ENCODE measurements around the gene ERC2. TPM values are rescaled to one million over a fixed set of nuclear protein-coding genes. Genes with fewer than 3 reads are reported as not detected.
A peak's percentile ranks its signal among the peaks of the same experiment; 100 is the strongest.

The ERC2 gene
- polyA plus RNA-seq, 2 of the 4 experiments (the other 2 are of a cell fraction): 0.16 TPM; not detected in 1

DNA sequence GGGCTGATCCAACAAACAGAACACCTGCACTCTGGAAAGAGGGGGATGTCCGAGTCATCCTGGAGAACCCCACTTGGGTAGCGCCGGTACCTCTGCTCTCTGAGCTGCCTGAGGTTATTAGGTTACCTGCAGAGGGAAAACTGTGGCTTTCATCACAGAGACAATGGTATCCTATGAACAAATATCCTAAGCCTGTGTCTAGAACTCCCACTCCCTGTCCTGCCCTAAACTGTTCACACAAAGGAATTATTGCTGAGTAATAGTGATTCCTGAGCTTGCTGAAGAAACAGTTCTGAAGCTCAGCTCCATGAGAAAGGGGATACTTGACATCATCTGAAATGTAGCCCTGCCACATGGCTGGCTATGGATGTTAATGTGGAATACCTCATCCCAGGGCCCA is 949.2 kb downstream of the ERC2 start:
- no peaks in the 10 kb centered on the region for H3K9me3 ChIP-seq
- DNase-seq (ENCODE audit: low read depth in 1 of 2, low spot score in 1 of 2): peak in 1 of 2 experiments; percentile 30
- WGBS (ENCODE audit: missing lambda C conversion rate): 41% methylated on average over 3 of the region's 3 CpGs
- ChIA-PET CTCF (no interaction called here), POLR2A (no interaction called here)
- ATAC-seq: no peak; a peak in 1 of 6 replicates
- no peak overlapping the region for H3K4me2 ChIP-seq
- H3K27ac ChIP-seq: no peak overlapping the region
- no peak for FAIRE-seq
- H3K4me1 ChIP-seq: 0 out of 3 replicates have a peak, but pooled peaks cover 3% of the 10 kb centered on the region
- H3K4me3 ChIP-seq: no peak overlapping the region
- peak; percentile 40 for TF ChIP-seq MAFK (IDR thresholded peaks at IDR 0.05; ENCODE audit: partially characterized antibody)
- no peak for TF ChIP-seq FOSB (CRISPR knock-in tag; IDR thresholded peaks at IDR 0.05)

- H3K4me1 ChIP-seq: 0 out of 3 replicates have a peak, but pooled peaks cover 3% of the 10 kb centered on the region
- no peaks in the 10 kb centered on the region for H3K9me3 ChIP-seq
- 53% methylated on average over 6 of the region's 6 CpGs for WGBS (ENCODE audit: missing lambda C conversion rate)
- DNase-seq (ENCODE audit: low read depth in 1 of 2, low spot score in 1 of 2) (no peak), FAIRE-seq (no peak), ATAC-seq (no peak)
- POLR2A ChIA-PET: no interaction called here
- no peak overlapping the region for H3K4me3 ChIP-seq
- no peak overlapping the region for H3K27ac ChIP-seq
- no peak overlapping the region for H3K4me2 ChIP-seq
- no peak for TF ChIP-seq HDAC2 (IDR thresholded peaks at IDR 0.05)
- TF ChIP-seq RNF2 (IDR thresholded peaks at IDR 0.05; ENCODE audit: borderline replicate concordance, low read depth): no peak
- no peak for TF ChIP-seq RFX5 (IDR thresholded peaks at IDR 0.05)
- CTCF ChIA-PET: no interaction called here
These were observed 949.8 kb downstream of the ERC2 start for GRCh38 chr3:55518451-55518850.

DNA sequence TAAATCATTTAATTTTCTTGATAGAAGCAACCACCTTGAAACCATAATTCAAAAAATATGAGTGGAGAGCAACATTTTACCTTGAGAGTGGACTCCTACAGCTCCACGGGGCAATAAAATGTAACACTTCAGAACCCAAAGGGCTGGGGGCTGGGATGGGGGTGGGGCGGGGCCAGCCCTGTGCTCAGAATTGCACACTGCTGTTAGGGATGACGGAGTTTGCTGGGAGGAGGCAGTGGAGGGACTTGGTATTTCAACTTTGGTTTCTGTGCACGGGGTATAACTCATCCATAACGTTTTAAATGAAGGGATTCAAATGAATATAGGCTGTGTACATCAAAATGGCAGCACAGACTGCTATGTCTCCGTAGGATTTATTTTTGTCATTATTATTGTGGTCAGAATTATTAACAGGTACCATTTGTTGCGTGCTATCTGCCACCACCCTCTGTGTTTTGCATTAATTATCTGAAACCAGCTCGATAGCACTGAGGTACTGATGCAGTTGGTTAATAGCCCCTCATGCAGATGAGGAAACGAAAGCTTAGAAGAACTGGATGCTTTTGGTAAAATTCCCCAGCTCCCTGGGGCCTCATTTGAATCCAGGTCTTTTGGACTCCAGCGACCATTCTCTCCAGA is 951.8 kb downstream of the ERC2 start:
- 0 out of 3 replicates have a peak, but pooled peaks cover 3% of the 10 kb centered on the region for H3K4me1 ChIP-seq
- H3K4me2 ChIP-seq: no peak overlapping the region
- FAIRE-seq (no peak), DNase-seq (ENCODE audit: low read depth in 1 of 2, low spot score in 1 of 2) (no peak), ATAC-seq (no peak)
- TF ChIP-seq, protein P1, sequence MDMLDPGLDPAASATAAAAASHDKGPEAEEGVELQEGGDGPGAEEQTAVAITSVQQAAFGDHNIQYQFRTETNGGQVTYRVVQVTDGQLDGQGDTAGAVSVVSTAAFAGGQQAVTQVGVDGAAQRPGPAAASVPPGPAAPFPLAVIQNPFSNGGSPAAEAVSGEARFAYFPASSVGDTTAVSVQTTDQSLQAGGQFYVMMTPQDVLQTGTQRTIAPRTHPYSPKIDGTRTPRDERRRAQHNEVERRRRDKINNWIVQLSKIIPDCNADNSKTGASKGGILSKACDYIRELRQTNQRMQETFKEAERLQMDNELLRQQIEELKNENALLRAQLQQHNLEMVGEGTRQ (IDR thresholded peaks at IDR 0.05): no peak
- TF ChIP-seq NPAS2 (CRISPR knock-in tag; IDR thresholded peaks at IDR 0.05; ENCODE audit: borderline replicate concordance) (no peak), RARB (CRISPR knock-in tag; IDR thresholded peaks at IDR 0.05) (no peak), JUNB (IDR thresholded peaks at IDR 0.05) (no peak)
- ChIA-PET CTCF (no interaction called here), POLR2A (interaction anchor here (0.7 kb wide), 1 partner anchor 20 kb away, joined by 7 read pairs; no protein-coding TSS in a partner anchor)
- no peak overlapping the region for H3K4me3 ChIP-seq
- 42% methylated on average over 9 of the region's 10 CpGs for WGBS (ENCODE audit: missing lambda C conversion rate)
- no peak overlapping the region for H3K27ac ChIP-seq
- no peaks in the 10 kb centered on the region for H3K9me3 ChIP-seq

DNA sequence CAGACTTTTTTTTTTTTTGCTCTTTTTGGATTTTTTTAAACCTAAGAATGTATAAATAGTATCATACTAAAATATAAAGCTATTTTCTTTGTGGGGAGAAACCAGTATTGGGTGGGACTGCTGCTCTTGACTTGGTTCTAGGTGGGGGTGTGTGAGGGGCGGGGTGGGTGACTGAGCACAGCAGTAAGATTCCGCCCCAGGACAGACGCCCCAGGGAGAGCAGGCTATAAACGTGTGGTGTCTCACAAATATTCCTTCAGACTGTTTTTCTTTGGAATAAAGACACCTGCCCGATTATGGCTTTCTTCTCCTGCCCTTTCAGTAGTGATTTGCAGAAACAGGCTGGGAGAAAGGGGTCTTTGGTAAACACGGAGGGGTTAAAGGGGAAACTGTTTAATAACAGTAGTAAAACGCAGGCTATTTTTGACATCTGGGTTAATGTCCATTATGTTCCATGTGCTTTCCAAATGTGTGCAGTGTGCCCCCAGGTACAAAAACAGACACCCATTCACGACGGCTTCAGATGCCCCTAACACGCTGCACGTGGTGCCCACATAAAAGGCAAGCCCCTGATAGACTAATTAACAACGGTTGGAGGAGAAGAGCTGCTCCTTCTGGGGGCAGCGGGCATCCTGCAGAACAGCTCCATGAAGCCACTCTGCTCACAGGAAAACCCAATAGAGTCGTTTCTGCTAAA is 952.6 kb downstream of the ERC2 start:
- ATAC-seq (no peak), DNase-seq (ENCODE audit: low read depth in 1 of 2, low spot score in 1 of 2) (no peak), FAIRE-seq (no peak)
- ChIA-PET CTCF (interaction anchor here (0.6 to 0.7 kb wide), 2 partner anchors 9 to 34 kb away, joined by 4 to 6 read pairs; no protein-coding TSS in a partner anchor), POLR2A (no interaction called here)
- Histone ChIP-seq H3K4me3 (no peak overlapping the region), H3K4me1 (0 out of 3 replicates have a peak, but pooled peaks cover 3% of the 10 kb centered on the region), H3K27ac (no peak overlapping the region), H3K4me2 (no peak overlapping the region), H3K9me3 (no peaks in the 10 kb centered on the region)
- 31% methylated on average over 13 of the region's 14 CpGs for WGBS (ENCODE audit: missing lambda C conversion rate)
- TF ChIP-seq ZSCAN20 (CRISPR knock-in tag; IDR thresholded peaks at IDR 0.05) (no peak), MYC (IDR thresholded peaks at IDR 0.05; ENCODE audit: borderline replicate concordance, low read length) (no peak), GATA3 (IDR thresholded peaks at IDR 0.05; ENCODE audit: borderline replicate concordance) (no peak), KDM1A (IDR thresholded peaks at IDR 0.05; ENCODE audit: low read depth) (no peak), PHF8 (IDR thresholded peaks at IDR 0.05; ENCODE audit: borderline replicate concordance, low read depth) (no peak), FOSL2 (IDR thresholded peaks at IDR 0.05) (no peak), FOSL2 (CRISPR knock-in tag; IDR thresholded peaks at IDR 0.05) (no peak), SMC3 (IDR thresholded peaks at IDR 0.05) (no peak), POLR2A (IDR thresholded peaks at IDR 0.05; ENCODE audit: low read length) (no peak), ZFP36 (IDR thresholded peaks at IDR 0.05; ENCODE audit: borderline replicate concordance, partially characterized antibody) (no peak), BHLHE40 (IDR thresholded peaks at IDR 0.05; ENCODE audit: low read depth, low read length) (no peak), HES2 (IDR thresholded peaks at IDR 0.05) (no peak), HOXA7 (CRISPR knock-in tag; IDR thresholded peaks at IDR 0.05) (no peak), NPAS2 (CRISPR knock-in tag; IDR thresholded peaks at IDR 0.05; ENCODE audit: borderline replicate concordance) (no peak), ESRRA (IDR thresholded peaks at IDR 0.05; ENCODE audit: borderline replicate concordance, low read length) (no peak), POLR2AphosphoS2 (conservative IDR thresholded peaks at IDR 0.05; ENCODE audit: low read length) (no peak), E2F6 (IDR thresholded peaks at IDR 0.05; ENCODE audit: borderline replicate concordance, low read depth) (no peak)
- TF ChIP-seq, protein P2, sequence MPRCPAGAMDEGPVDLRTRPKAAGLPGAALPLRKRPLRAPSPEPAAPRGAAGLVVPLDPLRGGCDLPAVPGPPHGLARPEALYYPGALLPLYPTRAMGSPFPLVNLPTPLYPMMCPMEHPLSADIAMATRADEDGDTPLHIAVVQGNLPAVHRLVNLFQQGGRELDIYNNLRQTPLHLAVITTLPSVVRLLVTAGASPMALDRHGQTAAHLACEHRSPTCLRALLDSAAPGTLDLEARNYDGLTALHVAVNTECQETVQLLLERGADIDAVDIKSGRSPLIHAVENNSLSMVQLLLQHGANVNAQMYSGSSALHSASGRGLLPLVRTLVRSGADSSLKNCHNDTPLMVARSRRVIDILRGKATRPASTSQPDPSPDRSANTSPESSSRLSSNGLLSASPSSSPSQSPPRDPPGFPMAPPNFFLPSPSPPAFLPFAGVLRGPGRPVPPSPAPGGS (IDR thresholded peaks at IDR 0.05): no peak
